Activated CD8-positive, alpha-beta memory T cell treated with anti-CD3 and anti-CD28 coated beads, Interleukin-2, amount 50 U/mL, for 4 hours (primary cell): Measurements from ENCODE around the gene PDXDC1.
A peak's percentile ranks its signal among the peaks of the same experiment; 100 is the strongest.
"Not testable (repeated sequence)": the region's sequence is repeated elsewhere in the genome, so short reads cannot be mapped to it uniquely, and the experiment has no call there.

Source experiments
- DNase-seq: peaks from one replicate; pipeline ENCODE4 v3.0.0-alpha.2; 2020

Gene PDXDC1

DNA sequence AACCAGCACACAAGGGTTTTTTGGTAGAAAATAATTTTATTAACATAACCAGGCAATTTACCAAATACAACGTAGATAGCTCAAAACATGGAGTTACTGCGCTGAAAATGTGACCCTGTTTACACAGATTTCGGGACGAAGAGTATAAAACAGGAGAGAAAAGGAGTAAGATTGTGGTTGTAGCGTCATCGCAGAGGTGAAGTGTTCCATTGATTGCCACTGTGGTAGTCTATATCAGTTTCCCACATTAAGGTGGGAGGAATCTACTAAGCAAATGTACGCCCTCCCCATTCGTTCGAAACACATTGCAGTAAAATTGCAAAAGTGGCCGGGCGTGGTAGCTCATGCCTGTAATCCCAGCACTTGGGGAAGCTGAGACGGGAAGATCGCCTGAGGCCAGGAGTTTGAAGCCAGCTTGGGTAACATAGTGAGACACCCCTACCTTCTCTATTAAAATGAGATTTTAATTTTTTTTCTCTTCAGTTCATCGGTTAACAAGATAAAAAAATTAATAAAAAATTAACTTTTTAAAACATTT is 972 bp upstream of the PDXDC1 start:
- DNase-seq = not testable (repeated sequence)

- not testable (repeated sequence) for DNase-seq
Observed at GRCh38 chr16:14974331-14974655, 533 bp upstream of the PDXDC1 start.

DNA sequence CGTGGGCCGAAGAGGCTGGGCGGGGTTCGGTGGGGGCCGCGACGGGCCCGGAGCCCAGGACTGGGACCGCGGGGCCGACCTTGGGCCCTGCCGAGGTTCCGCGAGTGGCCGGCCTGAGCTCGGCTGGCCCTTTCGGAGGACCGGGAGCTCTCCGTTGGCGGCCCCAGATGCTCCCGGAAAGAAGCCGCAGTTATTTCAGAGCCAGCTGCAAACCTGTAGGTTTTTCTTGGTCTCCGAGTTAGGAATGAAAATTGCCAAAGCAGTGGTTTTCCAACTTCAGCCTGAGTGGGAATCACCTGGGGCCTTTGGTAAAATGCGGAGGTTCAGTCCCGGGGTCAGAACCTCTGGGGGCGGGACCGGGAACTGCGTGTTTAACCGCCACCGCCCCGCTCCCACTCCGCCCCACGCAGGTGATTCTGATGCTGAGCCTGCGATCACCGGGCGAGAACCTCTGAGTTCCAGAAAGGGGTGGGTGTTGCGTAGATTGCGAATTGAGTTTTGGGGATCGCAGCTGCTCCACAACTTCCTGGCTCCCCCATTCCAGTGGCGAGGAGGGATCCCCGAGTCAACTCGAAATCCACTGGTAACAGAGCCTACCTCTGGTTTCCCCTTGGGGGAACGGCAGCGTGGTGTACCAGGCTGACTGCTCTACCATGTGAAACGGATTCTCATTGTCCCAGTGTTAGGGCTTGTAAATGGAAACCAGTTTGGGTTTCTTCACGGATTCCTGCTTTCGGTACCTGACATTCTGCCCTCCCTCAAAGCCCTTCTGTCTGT is 780 bp downstream of the PDXDC1 start:
- DNase-seq = peak; percentile 66

GRCh38 chr16:14976971-14977736 is 2.3 kb downstream of the PDXDC1 start:
- not testable (repeated sequence) for DNase-seq

- not testable (repeated sequence) for DNase-seq
Observed at GRCh38 chr16:14978281-14978680, 3.5 kb downstream of the PDXDC1 start.

GRCh38 chr16:14978908-14979307 is 4.1 kb downstream of the PDXDC1 start:
- not testable (repeated sequence) for DNase-seq

DNA sequence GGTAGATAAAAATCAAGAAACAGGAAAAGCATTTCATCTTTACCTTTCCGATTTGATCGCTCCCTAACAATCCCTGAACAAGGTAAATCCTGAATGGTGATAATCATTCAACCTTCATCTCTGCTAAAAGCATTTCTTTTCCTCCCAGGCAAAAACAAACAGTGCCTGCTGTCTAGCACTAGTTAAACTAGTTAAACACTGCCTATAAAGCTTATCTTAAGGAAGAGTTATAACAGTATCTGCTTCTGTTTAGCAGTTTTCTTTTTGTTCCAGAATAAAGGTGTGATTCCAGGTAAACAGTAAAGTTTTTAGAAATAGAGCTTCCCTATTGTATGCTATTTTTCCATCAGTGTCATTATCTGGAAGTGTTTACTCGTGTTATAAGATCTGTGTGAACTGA is 6.4 kb downstream of the PDXDC1 start:
- not testable (repeated sequence) for DNase-seq

GRCh38 chr16:14982521-14982920 is 7.7 kb downstream of the PDXDC1 start:
- not testable (repeated sequence) for DNase-seq

- not testable (repeated sequence) for DNase-seq
Observed at GRCh38 chr16:14988092-14988491, 13.3 kb downstream of the PDXDC1 start.

DNA sequence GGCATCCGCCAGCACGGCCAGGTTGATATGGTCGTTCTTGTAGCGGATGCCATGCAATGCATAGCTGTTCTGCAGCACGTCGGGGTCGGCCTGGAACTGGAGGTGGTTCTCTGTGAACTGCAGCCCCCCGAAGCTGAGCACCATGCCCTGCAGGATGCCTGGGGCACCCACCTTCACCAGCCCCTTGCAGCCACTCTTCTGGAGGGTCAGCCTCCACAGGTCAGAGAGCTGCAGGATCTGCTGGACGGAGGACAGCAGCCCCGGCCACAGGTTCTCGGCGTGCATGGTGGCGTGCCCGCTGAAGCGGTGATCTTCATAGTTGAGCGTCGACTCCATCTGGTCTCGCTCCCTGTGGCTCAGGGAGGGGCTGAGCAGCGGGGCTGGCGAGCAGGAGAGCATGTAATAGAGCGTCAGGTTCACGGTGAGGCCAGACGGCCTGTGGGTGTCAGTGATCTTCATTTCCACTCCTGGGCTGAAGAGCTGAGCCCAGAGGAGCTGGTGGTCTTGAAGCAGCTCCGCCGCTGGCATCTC is 13.9 kb downstream of the PDXDC1 start:
- not testable (repeated sequence) for DNase-seq

DNA sequence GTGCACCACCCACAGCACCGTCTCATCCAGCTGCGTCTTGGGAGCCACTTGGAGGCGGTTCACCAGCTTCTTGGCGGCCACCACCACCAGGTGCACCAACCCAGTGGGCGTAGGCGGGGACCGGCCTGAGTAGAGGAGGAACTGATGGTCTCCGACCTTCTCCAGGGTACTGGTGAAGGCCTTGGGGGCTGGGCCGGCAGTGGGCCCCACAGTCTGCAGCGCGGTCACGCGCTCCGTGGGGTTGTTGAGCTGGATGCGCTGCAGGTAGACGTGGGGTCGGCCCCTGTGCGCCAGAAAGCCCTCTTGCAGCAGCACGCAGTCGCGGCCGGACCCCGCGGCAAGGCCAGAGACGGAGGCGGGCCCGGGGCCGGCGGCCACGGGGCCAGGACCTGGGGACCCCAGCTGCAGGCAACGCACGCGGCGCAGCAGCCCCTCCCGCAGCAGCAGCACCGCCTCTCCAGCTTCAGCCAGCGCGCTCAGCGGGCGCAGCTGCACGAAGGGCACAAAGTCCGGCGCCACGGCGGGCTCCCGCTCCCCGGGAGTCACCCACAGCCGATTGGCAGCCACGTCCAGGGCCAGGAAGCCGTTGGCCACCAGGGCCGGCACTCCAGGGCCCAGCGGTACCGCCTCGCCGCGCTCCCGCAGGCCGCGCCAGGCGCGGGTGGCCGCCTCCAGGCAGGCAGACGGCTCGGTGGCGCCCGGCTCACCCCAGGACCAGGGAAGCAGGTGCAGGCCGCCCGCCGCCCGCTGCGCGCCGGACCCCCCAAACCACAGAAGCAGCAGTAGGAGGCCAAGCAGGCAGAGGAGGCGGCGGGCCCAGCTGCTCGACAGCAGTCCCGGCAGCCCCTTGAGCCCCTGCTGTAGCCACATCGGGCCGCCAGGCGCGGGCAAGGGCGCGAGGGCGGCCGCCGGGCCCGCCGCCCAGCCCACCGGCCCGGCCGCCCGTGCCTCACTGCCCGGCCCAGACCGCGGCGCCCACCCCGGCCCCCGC is 14.8 kb downstream of the PDXDC1 start:
- not testable (repeated sequence) for DNase-seq

- DNase-seq = not testable (repeated sequence)
Observed at GRCh38 chr16:14993277-14994151, 18.7 kb downstream of the PDXDC1 start.

DNA sequence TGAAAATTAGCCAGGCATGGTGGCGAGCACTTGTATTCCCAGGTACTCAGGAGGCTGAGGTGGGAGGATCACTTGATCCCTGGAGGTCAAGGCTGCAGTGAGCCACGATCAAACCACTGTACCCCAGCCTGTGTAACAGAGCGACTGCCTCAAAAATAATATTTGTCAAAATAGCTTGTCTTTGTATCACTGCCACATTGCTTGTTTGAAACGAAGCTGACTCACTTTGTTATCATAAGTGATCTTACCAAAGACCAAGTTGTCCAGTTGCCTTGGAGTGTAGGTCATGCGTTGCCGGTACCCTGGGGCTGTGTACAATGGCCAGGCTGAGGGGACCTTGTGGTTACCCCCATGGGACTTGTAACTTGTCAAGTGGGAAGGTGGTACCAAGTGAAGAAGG is 21.9 kb downstream of the PDXDC1 start:
- not testable (repeated sequence) for DNase-seq

DNA sequence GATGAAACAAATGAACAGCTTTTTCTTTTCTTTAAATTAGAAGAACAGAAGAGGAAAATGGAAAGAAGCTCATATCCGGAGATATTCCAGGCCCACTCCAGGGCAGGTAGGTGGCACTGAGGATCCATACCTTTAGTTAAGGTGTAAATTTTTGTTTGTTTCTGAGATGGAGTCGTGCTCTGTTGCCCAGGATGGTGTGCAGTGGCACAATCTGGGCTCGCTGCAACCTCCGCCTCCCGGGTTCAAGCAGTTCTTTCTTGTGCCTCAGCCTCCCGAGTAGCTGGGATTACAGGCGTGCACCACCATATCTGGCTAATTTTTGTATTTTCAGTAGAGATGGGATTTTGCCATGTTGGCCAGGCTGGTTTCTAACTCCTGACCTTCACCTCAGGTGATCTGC is 23.5 kb downstream of the PDXDC1 start:
- DNase-seq = not testable (repeated sequence)

- not testable (repeated sequence) for DNase-seq
Observed at GRCh38 chr16:14999845-15000244, 25.0 kb downstream of the PDXDC1 start.

DNA sequence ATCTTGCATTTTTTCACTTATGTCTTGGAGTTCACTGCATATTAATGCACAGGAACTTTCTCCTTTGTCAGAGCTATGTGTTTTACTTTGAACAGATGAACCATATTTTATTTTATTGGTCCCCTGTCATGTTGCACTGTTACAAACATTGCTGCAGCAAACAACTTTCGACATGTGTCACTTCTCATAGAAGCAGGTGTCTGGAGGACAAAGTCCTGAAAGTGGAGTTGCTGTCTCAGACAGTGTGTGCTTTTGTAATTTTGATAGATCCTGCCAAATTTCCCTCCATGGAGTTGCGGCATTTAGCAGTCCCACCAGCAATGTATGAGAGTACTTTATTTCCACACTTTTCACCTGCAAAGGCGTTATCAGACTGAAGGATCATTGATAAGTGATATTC is 27.6 kb downstream of the PDXDC1 start:
- not testable (repeated sequence) for DNase-seq

GRCh38 chr16:15005357-15006132 is 30.7 kb downstream of the PDXDC1 start:
- not testable (repeated sequence) for DNase-seq

- DNase-seq = not testable (repeated sequence)
Observed at GRCh38 chr16:15008647-15009046, 33.8 kb downstream of the PDXDC1 start.

DNA sequence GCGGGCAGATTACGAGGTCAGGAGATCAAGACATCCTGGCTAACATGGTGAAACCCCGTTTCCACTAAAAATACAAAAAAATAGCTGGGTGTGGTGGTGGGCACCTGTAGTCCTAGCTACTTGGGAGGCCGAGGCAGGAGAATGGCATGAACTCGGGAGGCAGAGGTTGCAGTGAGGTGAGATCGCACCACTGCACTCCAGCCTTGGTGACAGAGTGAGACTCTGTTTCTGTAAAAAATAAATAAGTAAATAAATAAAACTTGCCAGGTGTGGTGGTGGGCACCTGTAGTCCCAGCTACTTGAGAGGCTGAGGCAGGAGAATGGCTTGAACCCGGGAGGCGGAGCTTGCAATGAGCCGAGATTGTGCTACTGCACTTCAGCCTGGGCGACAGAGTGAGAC is 38.1 kb downstream of the PDXDC1 start:
- not testable (repeated sequence) for DNase-seq

DNA sequence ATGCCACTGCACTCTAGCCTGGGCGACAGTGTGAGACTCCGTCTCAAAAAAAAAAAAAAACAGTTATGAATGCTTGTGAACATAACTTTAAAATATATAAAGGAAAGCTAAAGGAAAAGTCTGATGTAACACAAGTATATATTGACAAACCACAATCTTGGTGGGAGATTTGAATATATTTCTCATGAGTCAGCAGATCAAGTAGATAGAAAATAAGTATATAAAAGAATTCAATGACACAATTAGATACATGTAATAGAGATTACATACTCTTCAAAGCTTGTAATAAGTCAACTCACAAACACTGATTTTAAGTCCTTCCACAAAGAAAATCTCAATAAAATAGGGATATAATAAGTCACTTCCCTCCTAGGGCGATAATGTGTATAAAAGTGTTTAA is 40.8 kb downstream of the PDXDC1 start:
- DNase-seq = not testable (repeated sequence)
